Liver (tissue), 3 donors: ENCODE data around the gene AMZ1.

Experiments
- GABPA ChIP-seq, 2 donors: IDR thresholded peaks in 1 of 2; conservative IDR thresholded peaks in 1 of 2; 2 replicates each; pipeline ENCODE4 v1.6.1; 2016; ENCODE audit warnings: antibody characterized with exemption in 2 of 2, mild to moderate bottlenecking in 1 of 2, moderate library complexity in 1 of 2
- RAD21 ChIP-seq, 2 donors: IDR thresholded peaks; 2 replicates each; pipeline ENCODE4 v1.6.1; 2016; ENCODE audit warnings: antibody characterized with exemption in 2 of 2, mild to moderate bottlenecking in 2 of 2
- YY1 ChIP-seq: IDR thresholded peaks from 2 replicates; pipeline ENCODE4 v1.6.1; 2016; ENCODE audit warnings: antibody characterized with exemption, mild to moderate bottlenecking
- TF ChIP-seq, protein P1 (sequence below): fragments of 150-350 bp; IDR thresholded peaks from 2 replicates; pipeline ENCODE4 v1.5.1; 2017; ENCODE audit warnings: improper control_type of control experiment, low read depth, low read length; ENCODE audit not compliant: missing input control
- TF ChIP-seq, protein P2 (sequence below): IDR thresholded peaks from 2 replicates; pipeline ENCODE4 v1.6.1; 2016; ENCODE audit warnings: antibody characterized with exemption, mild to moderate bottlenecking
- donor health status: healthy.
- donor health status: healthy.

DNA sequence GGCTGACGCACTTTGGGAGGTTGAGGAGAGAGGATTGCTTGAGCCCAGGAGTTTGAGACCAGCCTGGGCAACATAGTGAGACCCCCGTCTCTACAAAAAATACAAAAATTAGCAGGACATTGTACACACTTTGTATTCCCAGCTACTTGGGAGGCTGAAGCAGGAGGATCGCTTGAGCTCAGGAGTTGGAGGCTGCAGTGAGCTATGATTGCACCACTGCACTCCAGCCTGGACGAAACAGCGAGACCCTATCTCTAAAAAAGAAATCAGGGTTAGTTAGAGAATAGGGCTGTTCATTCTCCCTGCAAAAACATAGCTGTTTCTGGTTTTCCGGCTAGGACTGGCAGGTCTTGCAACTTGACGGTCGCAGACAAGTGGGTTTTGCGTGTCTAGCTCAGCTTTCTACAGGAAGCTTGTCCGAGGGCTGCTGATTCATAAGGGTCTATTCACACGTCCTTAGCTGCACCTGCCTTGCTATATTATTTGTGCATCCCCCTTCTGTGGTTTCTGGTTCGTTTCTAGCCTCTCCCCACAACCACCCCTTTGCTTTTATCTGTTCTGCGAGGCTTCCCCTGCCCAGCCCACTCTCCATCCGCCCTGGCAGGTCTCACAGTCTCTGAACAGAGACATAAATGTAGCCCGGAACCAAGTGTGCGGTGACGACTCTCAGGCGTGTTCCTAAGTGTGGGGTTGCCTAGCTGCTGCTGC lies 10.7 kb downstream of the AMZ1 start:
- TF ChIP-seq, protein P1, sequence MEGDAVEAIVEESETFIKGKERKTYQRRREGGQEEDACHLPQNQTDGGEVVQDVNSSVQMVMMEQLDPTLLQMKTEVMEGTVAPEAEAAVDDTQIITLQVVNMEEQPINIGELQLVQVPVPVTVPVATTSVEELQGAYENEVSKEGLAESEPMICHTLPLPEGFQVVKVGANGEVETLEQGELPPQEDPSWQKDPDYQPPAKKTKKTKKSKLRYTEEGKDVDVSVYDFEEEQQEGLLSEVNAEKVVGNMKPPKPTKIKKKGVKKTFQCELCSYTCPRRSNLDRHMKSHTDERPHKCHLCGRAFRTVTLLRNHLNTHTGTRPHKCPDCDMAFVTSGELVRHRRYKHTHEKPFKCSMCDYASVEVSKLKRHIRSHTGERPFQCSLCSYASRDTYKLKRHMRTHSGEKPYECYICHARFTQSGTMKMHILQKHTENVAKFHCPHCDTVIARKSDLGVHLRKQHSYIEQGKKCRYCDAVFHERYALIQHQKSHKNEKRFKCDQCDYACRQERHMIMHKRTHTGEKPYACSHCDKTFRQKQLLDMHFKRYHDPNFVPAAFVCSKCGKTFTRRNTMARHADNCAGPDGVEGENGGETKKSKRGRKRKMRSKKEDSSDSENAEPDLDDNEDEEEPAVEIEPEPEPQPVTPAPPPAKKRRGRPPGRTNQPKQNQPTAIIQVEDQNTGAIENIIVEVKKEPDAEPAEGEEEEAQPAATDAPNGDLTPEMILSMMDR, result no peak
- TF ChIP-seq, protein P2, sequence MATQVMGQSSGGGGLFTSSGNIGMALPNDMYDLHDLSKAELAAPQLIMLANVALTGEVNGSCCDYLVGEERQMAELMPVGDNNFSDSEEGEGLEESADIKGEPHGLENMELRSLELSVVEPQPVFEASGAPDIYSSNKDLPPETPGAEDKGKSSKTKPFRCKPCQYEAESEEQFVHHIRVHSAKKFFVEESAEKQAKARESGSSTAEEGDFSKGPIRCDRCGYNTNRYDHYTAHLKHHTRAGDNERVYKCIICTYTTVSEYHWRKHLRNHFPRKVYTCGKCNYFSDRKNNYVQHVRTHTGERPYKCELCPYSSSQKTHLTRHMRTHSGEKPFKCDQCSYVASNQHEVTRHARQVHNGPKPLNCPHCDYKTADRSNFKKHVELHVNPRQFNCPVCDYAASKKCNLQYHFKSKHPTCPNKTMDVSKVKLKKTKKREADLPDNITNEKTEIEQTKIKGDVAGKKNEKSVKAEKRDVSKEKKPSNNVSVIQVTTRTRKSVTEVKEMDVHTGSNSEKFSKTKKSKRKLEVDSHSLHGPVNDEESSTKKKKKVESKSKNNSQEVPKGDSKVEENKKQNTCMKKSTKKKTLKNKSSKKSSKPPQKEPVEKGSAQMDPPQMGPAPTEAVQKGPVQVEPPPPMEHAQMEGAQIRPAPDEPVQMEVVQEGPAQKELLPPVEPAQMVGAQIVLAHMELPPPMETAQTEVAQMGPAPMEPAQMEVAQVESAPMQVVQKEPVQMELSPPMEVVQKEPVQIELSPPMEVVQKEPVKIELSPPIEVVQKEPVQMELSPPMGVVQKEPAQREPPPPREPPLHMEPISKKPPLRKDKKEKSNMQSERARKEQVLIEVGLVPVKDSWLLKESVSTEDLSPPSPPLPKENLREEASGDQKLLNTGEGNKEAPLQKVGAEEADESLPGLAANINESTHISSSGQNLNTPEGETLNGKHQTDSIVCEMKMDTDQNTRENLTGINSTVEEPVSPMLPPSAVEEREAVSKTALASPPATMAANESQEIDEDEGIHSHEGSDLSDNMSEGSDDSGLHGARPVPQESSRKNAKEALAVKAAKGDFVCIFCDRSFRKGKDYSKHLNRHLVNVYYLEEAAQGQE, result no peak
- TF ChIP-seq RAD21 (IDR thresholded peaks at IDR 0.05) (no peak), GABPA (IDR thresholded peaks at IDR 0.05 in 1 of 2, conservative IDR thresholded peaks at IDR 0.05 in 1 of 2) (no peak), YY1 (no peak)
